AG09309 (cell line): Measurements from ENCODE around the gene CASKIN2.

Experiments
- DNase-seq: peaks from one replicate; pipeline ENCODE4 v3.0.0-alpha.2; 2010; ENCODE audit warnings: low read depth
- H3K4me3 ChIP-seq: 2 replicates; pipeline ENCODE4 v1.5.1; 2011; ENCODE audit warnings: mild to moderate bottlenecking, low read depth, low read length, moderate library complexity; ENCODE audit not compliant: control insufficient read depth
- TF ChIP-seq, protein P1 (sequence below): IDR thresholded peaks from 2 replicates; pipeline ENCODE4 v1.5.1; 2011; ENCODE audit warnings: mild to moderate bottlenecking, low read depth, low read length, inconsistent platforms; ENCODE audit not compliant: insufficient read depth, control insufficient read depth; ENCODE audit errors: missing control alignments

The CASKIN2 gene

GRCh38 chr17:75472119-75472518 lies 43.2 kb downstream of the CASKIN2 start:
- H3K4me3 ChIP-seq = no peak overlapping the region
- TF ChIP-seq, protein P1, sequence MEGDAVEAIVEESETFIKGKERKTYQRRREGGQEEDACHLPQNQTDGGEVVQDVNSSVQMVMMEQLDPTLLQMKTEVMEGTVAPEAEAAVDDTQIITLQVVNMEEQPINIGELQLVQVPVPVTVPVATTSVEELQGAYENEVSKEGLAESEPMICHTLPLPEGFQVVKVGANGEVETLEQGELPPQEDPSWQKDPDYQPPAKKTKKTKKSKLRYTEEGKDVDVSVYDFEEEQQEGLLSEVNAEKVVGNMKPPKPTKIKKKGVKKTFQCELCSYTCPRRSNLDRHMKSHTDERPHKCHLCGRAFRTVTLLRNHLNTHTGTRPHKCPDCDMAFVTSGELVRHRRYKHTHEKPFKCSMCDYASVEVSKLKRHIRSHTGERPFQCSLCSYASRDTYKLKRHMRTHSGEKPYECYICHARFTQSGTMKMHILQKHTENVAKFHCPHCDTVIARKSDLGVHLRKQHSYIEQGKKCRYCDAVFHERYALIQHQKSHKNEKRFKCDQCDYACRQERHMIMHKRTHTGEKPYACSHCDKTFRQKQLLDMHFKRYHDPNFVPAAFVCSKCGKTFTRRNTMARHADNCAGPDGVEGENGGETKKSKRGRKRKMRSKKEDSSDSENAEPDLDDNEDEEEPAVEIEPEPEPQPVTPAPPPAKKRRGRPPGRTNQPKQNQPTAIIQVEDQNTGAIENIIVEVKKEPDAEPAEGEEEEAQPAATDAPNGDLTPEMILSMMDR = no peak

GRCh38 chr17:75471207-75471606 lies 44.1 kb downstream of the CASKIN2 start:
- no peak overlapping the region for H3K4me3 ChIP-seq
- DNase-seq = no peak
- TF ChIP-seq, protein P1 = no peak

More at GRCh38 chr17:75472119-75472518, 43.2 kb downstream of the CASKIN2 start:
- DNase-seq = no peak

- no peak for DNase-seq
- H3K4me3 ChIP-seq = no peak overlapping the region
- TF ChIP-seq, protein P1 = no peak
These were observed 46.5 kb downstream of the CASKIN2 start for GRCh38 chr17:75468779-75469373.

- TF ChIP-seq, protein P1 = no peak
- no peak overlapping the region for H3K4me3 ChIP-seq
- no peak for DNase-seq
These were observed 47.0 kb downstream of the CASKIN2 start for GRCh38 chr17:75468291-75468754.

DNA sequence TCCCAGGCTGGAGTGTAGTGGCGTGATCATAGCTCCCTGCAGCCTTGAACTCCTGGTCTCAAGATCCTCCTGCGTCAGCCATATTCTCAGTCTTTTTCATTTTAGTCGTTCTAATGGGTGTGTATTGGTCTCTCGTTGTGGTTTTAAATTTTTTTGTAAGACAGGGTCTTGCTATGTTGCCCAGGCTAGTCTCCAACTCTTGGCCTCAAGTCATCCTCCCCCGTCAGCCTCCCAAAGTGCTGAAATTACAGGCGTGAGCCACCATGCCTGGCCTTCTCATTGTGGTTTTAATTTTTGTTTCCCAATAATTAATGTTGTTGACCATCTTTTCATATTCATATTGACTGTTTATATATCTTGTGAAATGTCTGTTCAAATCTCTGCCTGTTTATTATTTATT lies 50.3 kb downstream of the CASKIN2 start:
- no peak overlapping the region for H3K4me3 ChIP-seq
- TF ChIP-seq, protein P1 = no peak
- no peak for DNase-seq

DNA sequence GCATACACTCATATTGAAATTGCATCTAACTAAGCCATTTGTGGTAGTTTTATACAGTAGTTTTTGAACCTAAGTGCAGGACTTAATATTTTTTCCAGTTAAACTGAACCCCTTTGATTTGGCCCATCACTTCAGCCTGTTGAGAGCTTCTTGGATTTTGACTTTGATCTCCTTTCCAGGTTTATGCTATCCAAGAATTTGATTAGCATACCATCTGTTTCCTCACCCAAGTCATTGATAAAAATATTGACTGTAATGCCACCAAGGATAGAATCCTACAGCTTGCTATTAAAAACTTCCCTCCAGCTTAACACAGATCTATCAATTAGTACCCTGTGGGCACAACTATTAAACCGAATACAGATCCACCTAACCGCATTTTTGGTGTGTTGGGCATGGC lies 51.7 kb downstream of the CASKIN2 start:
- DNase-seq = no peak
- TF ChIP-seq, protein P1 = no peak
- no peak overlapping the region for H3K4me3 ChIP-seq
